Measurements from ENCODE around the gene TP53. TPM values are rescaled to one million over a fixed set of nuclear protein-coding genes. Genes with fewer than 3 reads are reported as not detected.

TP53 gene
- total RNA-seq, 1 donor from 2014 or later = 217 TPM

GRCh38 chr17:7688808-7689316 is 1.6 kb upstream of the TP53 start:
- CTCF ChIA-PET = interaction anchor here (0.6 to 4.2 kb wide), 4 partner anchors 56 to 410 kb away, joined by 4 to 40 read pairs (median 13); partner anchors contain the start of genes SENP3 and TMEM102

GRCh38 chr17:7687908-7688807 is 868 bp upstream of the TP53 start, which contains the start of gene WRAP53:
WRAP53 (plus strand) TSS chr17:7688477; CDS start chr17:7688649, 172 bp downstream.
- TF ChIP-seq, protein P1, sequence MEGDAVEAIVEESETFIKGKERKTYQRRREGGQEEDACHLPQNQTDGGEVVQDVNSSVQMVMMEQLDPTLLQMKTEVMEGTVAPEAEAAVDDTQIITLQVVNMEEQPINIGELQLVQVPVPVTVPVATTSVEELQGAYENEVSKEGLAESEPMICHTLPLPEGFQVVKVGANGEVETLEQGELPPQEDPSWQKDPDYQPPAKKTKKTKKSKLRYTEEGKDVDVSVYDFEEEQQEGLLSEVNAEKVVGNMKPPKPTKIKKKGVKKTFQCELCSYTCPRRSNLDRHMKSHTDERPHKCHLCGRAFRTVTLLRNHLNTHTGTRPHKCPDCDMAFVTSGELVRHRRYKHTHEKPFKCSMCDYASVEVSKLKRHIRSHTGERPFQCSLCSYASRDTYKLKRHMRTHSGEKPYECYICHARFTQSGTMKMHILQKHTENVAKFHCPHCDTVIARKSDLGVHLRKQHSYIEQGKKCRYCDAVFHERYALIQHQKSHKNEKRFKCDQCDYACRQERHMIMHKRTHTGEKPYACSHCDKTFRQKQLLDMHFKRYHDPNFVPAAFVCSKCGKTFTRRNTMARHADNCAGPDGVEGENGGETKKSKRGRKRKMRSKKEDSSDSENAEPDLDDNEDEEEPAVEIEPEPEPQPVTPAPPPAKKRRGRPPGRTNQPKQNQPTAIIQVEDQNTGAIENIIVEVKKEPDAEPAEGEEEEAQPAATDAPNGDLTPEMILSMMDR (IDR thresholded peaks at IDR 0.05) = peak; percentile 94
- ATAC-seq (ENCODE audit: low read depth) (peak; percentile 77), DNase-seq (peak; percentile 91)
- peak within 1 kb of the TSS; percentile 97 for H3K4me3 Mint-ChIP-seq
- H3K4me1 Mint-ChIP-seq = peaks cover 49% of the 10 kb centered on the region
- POLR2A ChIA-PET = interaction anchor here (0.5 to 5.9 kb wide), 65 partner anchors 14 to 675 kb away, joined by 3 to 109 read pairs (median 8); partner anchors contain the start of genes ACAP1, ATP1B2, BORCS6 and CD68
- H3K27ac Mint-ChIP-seq = peak within 1 kb of the TSS; percentile 99
- H3K9me3 Mint-ChIP-seq = no peaks in the 10 kb centered on the region
- peaks cover 37% of the 10 kb centered on the region for H3K36me3 Mint-ChIP-seq (ENCODE audit: low read depth)
- H3K27me3 Mint-ChIP-seq = no peaks in the 10 kb centered on the region
- intact Hi-C loops (cut with micrococcal nuclease) = loop anchor here (1.0 to 10.0 kb wide), 18 partner anchors 38 to 641 kb away; partner anchors contain the start of genes ALOXE3, ATP1B2, CNTROB and EIF5A
- CTCF ChIA-PET = interaction anchor here (0.6 to 4.2 kb wide), 18 partner anchors 9 to 409 kb away, joined by 3 to 40 read pairs (median 7); partner anchors contain the start of genes ATP1B2, CNTROB, FXR2 and MPDU1

More at GRCh38 chr17:7688808-7689316, 1.6 kb upstream of the TP53 start:
- POLR2A ChIA-PET = interaction anchor here (0.5 to 5.9 kb wide), 16 partner anchors 14 to 534 kb away, joined by 3 to 109 read pairs (median 24); partner anchors contain the start of genes ATP1B2, CNTROB, CYB5D1 and EFNB3
- peak overlapping the region; percentile 99 for H3K27ac Mint-ChIP-seq
- H3K9me3 Mint-ChIP-seq = no peaks in the 10 kb centered on the region
- DNase-seq (no peak), ATAC-seq (ENCODE audit: low read depth) (no peak)
- H3K4me3 Mint-ChIP-seq = peak overlapping the region; percentile 97
- H3K4me1 Mint-ChIP-seq = peaks cover 46% of the 10 kb centered on the region
- intact Hi-C loops (cut with micrococcal nuclease) = loop anchor here (1.0 to 10.0 kb wide), 12 partner anchors 57 to 642 kb away; partner anchors contain the start of genes ALOXE3, CNTROB, NEURL4 and PER1
- peaks cover 38% of the 10 kb centered on the region for H3K36me3 Mint-ChIP-seq (ENCODE audit: low read depth)
- TF ChIP-seq, protein P1 (IDR thresholded peaks at IDR 0.05) = no peak
- H3K27me3 Mint-ChIP-seq = no peaks in the 10 kb centered on the region

DNA sequence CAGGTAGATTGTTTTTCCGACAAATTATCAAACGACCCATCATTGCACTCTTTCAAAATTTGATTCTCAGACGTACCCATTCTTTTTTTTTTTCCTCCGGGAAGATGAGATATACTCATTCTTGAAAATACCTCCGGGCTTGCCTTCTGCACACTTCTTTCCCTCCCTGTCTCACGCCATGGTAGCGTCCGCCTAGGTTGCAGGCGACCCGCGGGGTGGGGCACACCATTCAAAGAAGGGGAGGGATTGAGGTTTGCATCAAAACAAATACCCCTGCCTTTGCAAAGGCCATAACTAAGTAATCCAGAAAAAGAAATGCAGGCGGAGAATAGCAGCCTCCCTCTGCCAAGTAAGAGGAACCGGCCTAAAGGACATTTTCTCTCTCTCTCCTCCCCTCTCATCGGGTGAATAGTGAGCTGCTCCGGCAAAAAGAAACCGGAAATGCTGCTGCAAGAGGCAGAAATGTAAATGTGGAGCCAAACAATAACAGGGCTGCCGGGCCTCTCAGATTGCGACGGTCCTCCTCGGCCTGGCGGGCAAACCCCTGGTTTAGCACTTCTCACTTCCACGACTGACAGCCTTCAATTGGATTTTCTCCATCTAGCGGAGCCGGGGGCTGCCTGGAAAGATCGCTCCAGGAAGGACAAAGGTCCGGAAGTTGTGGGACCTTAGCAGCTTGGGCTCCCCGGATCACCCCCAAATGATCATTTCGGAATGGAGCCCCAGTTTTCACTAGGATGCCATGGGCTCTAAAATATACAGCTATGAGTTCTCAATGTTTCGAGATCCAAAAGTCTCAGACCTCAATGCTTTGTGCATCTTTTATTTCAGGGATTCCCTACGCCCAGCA is 843 bp downstream of the TP53 start:
- intact Hi-C loops (cut with micrococcal nuclease) = loop anchor here (1.0 to 10.0 kb wide), 16 partner anchors 36 to 538 kb away; partner anchors contain the start of genes ATP1B2, EIF5A, KDM6B and MPDU1
- ChIA-PET POLR2A (interaction anchor here (0.5 to 5.9 kb wide), 90 partner anchors 9 to 1279 kb away, joined by 3 to 109 read pairs (median 6); partner anchors contain the start of genes ACADVL, ACAP1, ATP1B2 and BORCS6), CTCF (interaction anchor here (0.9 to 4.2 kb wide), 11 partner anchors 28 to 331 kb away, joined by 3 to 40 read pairs (median 9); partner anchors contain the start of genes ATP1B2, CNTROB, FXR2 and SAT2)
- Mint-ChIP-seq H3K27me3 (no peaks in the 10 kb centered on the region), H3K9me3 (no peaks in the 10 kb centered on the region), H3K4me3 (peak overlapping the region; percentile 97), H3K4me1 (peaks cover 53% of the 10 kb centered on the region), H3K27ac (peak overlapping the region; percentile 99), H3K36me3 (ENCODE audit: low read depth) (peaks cover 37% of the 10 kb centered on the region)
- peak; percentile 56 for ATAC-seq (ENCODE audit: low read depth)
- TF ChIP-seq, protein P1 (IDR thresholded peaks at IDR 0.05) = no peak
- DNase-seq = peak; percentile 65

DNA sequence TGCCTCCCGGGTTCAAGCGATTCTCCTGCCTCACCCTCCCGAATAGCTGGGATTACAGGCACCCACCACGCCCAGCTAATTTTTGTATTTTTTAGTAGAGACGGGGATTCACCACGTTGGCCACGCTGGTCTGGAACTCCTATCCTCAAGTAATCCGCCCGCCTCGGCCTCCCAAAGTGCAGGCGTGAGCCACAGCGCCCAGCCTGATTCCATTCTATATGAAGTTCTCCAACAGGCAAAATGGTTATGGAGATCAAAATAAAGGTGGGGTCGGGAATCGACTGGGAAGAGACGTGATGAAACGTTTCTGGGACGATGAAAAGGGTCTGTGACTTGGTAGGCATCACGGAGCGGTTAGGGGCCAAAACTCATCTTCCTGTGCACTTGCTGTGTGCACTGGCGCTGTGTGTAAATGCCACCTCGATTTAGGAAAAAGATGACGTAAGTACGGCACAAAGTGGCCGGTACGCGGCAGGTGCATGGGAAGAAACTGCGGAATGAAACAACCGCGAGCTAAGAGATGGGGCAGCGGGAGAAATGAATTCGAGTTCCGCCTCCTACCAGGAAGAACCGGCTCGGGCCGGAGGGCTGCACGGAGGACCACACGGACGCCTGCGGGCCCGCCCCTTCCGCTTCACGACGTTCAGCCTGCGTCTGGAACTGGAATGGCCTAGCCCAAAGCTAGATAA is 1.6 kb downstream of the TP53 start:
- TF ChIP-seq, protein P1 (IDR thresholded peaks at IDR 0.05) = no peak
- POLR2A ChIA-PET = interaction anchor here (0.7 to 5.9 kb wide), 70 partner anchors 8 to 1280 kb away, joined by 3 to 109 read pairs (median 7); partner anchors contain the start of genes ACADVL, ACAP1, ATP1B2 and BORCS6
- intact Hi-C loops (cut with micrococcal nuclease) = loop anchor here (1.0 to 10.0 kb wide), 13 partner anchors 70 to 539 kb away; partner anchors contain the start of genes EIF5A, KDM6B, MPDU1 and NAA38
- Mint-ChIP-seq H3K4me3 (peak overlapping the region; percentile 97), H3K27me3 (no peaks in the 10 kb centered on the region), H3K4me1 (peaks cover 53% of the 10 kb centered on the region), H3K36me3 (ENCODE audit: low read depth) (peaks cover 35% of the 10 kb centered on the region), H3K9me3 (no peaks in the 10 kb centered on the region), H3K27ac (peak overlapping the region; percentile 99)
- peak; percentile 55 for ATAC-seq (ENCODE audit: low read depth)
- CTCF ChIA-PET = interaction anchor here (2.5 to 4.2 kb wide), 3 partner anchors 53 to 125 kb away, joined by 9 to 40 read pairs (median 17); partner anchors contain the start of gene SENP3
- DNase-seq = peak; percentile 80

Measured in activated B cell treated with CpG ODN at 0.5 μM for 24 hours (primary cell).